GM12878 (cell line): ENCODE data around the gene SNRNP200. TPM values are rescaled to one million over a fixed set of nuclear protein-coding genes. Genes with fewer than 3 reads are reported as not detected.

Experiments used
- ATAC-seq: fragments of 200-7000 bp; cut with Tn5 transposase; 3 replicates; pipeline ENCODE4 v1.9.1; 2020; ENCODE audit warnings: mild to moderate bottlenecking, moderate library complexity
- BruUV-seq: library from RNA; stranded (reverse); fragments of 400-500 nt; replicated peaks from 2 replicates; lab custom pipeline; 2021; lab: Mats Ljungman, UMichigan
- CTCF ChIA-PET: fragments of 300-600 bp; sonication (Branson Sonifier 250); formaldehyde crosslinking; extraction: SDS; loops from one replicate; lab custom pipeline; 2021; ENCODE audit warnings: inconsistent platforms; lab: Yijun Ruan, JAX
- POLR2A ChIA-PET: fragments of 350-600 bp; formaldehyde crosslinking; extraction: SDS; loops from one replicate; lab custom pipeline; 2021; ENCODE audit warnings: inconsistent platforms; lab: Charles Lee
- RAD21 ChIA-PET: fragments of 300-600 bp; sonication (Branson Sonifier 250); formaldehyde crosslinking; loops from one replicate; lab custom pipeline; 2023; ENCODE audit warnings: antibody characterized with exemption; ENCODE audit not compliant: unreplicated experiment; lab: Charles Lee
- SMC1A ChIA-PET: fragments of 300-600 bp; sonication (Branson Sonifier 250); formaldehyde crosslinking; loops from one replicate; lab custom pipeline; 2023; ENCODE audit not compliant: unreplicated experiment, uncharacterized antibody; lab: Charles Lee
- DNase-seq: peaks from one replicate; pipeline ENCODE4 v3.0.0-alpha.2; 2011; ENCODE audit warnings: low read depth, low spot score
- FAIRE-seq: peaks from 3 replicates; lab custom pipeline; 2011; peaks lifted over from hg19 to GRCh38; lab: Jason Lieb, UNC
- H2AFZ ChIP-seq: 2 replicates; pipeline ENCODE4 v1.6.0; 2011; ENCODE audit warnings: low read depth, low read length, control low read depth; ENCODE audit not compliant: control insufficient read depth
- H3K27ac ChIP-seq: 2 replicates; pipeline ENCODE4 v1.5.1; 2011; ENCODE audit warnings: control low read depth; ENCODE audit not compliant: control insufficient read depth, insufficient read depth
- H3K27me3 ChIP-seq, 2 experiments: replicated peaks in 1 of 2; 2 replicates each; pipeline versions ENCODE4 v1.6.0 to v1.6.1; 2011; ENCODE audit warnings: low read length in 1 of 2; ENCODE audit not compliant: control insufficient read depth in 2 of 2, insufficient read depth in 2 of 2
- H3K36me3 ChIP-seq, 2 experiments: 2 replicates each; pipeline ENCODE4 v1.5.1; 2011; ENCODE audit warnings: low read length in 1 of 2; ENCODE audit not compliant: control insufficient read depth in 2 of 2, insufficient read depth in 2 of 2
- H3K4me1 ChIP-seq: 2 replicates; pipeline ENCODE4 v1.6.1; 2011; ENCODE audit warnings: mild to moderate bottlenecking, low read length, moderate library complexity, mixed read lengths; ENCODE audit not compliant: control insufficient read depth, insufficient read depth
- H3K4me2 ChIP-seq: 2 replicates; pipeline ENCODE4 v1.6.0; 2011; ENCODE audit warnings: control low read depth; ENCODE audit not compliant: control insufficient read depth, insufficient read depth
- H3K4me3 ChIP-seq: fragments of 200-600 bp; sonication (generic); 2 replicates; pipeline ENCODE4 v1.5.1; 2016
- H3K79me2 ChIP-seq: 2 replicates; pipeline ENCODE4 v1.6.0; 2011; ENCODE audit warnings: low read length; ENCODE audit not compliant: control insufficient read depth, insufficient read depth
- H3K9ac ChIP-seq: 2 replicates; pipeline ENCODE4 v1.8.0; 2011; ENCODE audit warnings: low read length, control low read depth, mixed read lengths; ENCODE audit not compliant: control insufficient read depth, insufficient read depth
- H3K9me3 ChIP-seq: replicated peaks from 3 replicates; pipeline ENCODE4 v1.5.1; 2011; ENCODE audit warnings: mild to moderate bottlenecking, low read length; ENCODE audit not compliant: control insufficient read depth, insufficient read depth
- H4K20me1 ChIP-seq: 2 replicates; pipeline ENCODE4 v1.6.0; 2011; ENCODE audit not compliant: control insufficient read depth, insufficient read depth
- CUX1 ChIP-seq: IDR thresholded peaks from 2 replicates; pipeline ENCODE4 v1.6.1; 2012; ENCODE audit warnings: improper control_type of control experiment, low read depth, low read length; ENCODE audit not compliant: insufficient replicate concordance
- IRF5 ChIP-seq: fragments of 450-650 bp; IDR thresholded peaks from 2 replicates; pipeline ENCODE4 v1.6.1; 2017; ENCODE audit warnings: borderline replicate concordance
- PML ChIP-seq: IDR thresholded peaks from 2 replicates; pipeline ENCODE4 v1.6.1; 2012; ENCODE audit warnings: low read length, inconsistent platforms
- RUNX3 ChIP-seq: IDR thresholded peaks from 2 replicates; pipeline ENCODE4 v1.6.1; 2012; ENCODE audit warnings: low read length, inconsistent platforms
- TCF3 ChIP-seq: IDR thresholded peaks from 2 replicates; pipeline ENCODE4 v1.6.1; 2012; ENCODE audit warnings: low read depth, mild to moderate bottlenecking, low read length, borderline replicate concordance; ENCODE audit not compliant: insufficient read depth
- YY1 ChIP-seq: IDR thresholded peaks from 2 replicates; pipeline ENCODE4 v1.6.1; 2011; ENCODE audit warnings: low read depth, mild to moderate bottlenecking, low read length
- WGBS: methylation state at CpG from one replicate; pipeline ENCODE4 v1.1.6; 2016; ENCODE audit warnings: low lambda C conversion rate; ENCODE audit not compliant: insufficient replicate concordance, insufficient coverage; ENCODE audit errors: missing lambda C conversion rate; 5-methylcytosine and 5-hydroxymethylcytosine counted together
- in situ Hi-C: fragments of 300-500 bp; cut with MboI; formaldehyde crosslinking; loops from 9 replicates; pipeline ENCODE4 v1.14.3; 2018; ENCODE audit warnings: mixed read lengths
- intact Hi-C: fragments of 100-400 bp; cut with micrococcal nuclease; formaldehyde crosslinking; loops from one replicate; pipeline ENCODE4 v1.14.2; 2022; ENCODE audit not compliant: unreplicated experiment
- polyA plus RNA-seq, 11 experiments: library from polyadenylated mRNA; depleted of rRNA in 4 of 11; unstranded in 6 of 11; stranded (reverse) in 5 of 11; fragments of >200 nt; fragmentation: Nextera tagmentation in 4 of 11; fragmentation: Illumina TruSeq in 1 of 11; extraction: Ambion mirVana in 4 of 11; extraction: Trizol in 1 of 11; gene quantifications; 1 replicate in 1 of 11; 2 replicates in 10 of 11; pipeline versions ENCODE4 v1.2.1 to v1.2.3, GENCODE V29; 2011 to 2016; ENCODE audit warnings: inconsistent platforms in 2 of 11, missing spikeins in 2 of 11, low read depth in 1 of 11
- total RNA-seq, 4 experiments: library from RNA; depleted of rRNA in 3 of 4; stranded (reverse); fragments of >200 nt in 3 of 4; fragmentation: Illumina TruSeq in 1 of 4; extraction: Trizol in 1 of 4; gene quantifications; 2 replicates each; pipeline versions ENCODE4 v1.2.1 to v1.2.3, GENCODE V29; 2013 to 2021
- TF ChIP-seq, protein P1 (sequence below), 3 experiments: IDR thresholded peaks in 2 of 3; conservative IDR thresholded peaks in 1 of 3; 2 replicates each; pipeline ENCODE4 v1.5.1; 2011; ENCODE audit warnings: low read depth in 3 of 3, low read length in 3 of 3, mild to moderate bottlenecking in 3 of 3, control low read depth in 2 of 3, moderate library complexity in 2 of 3, inconsistent platforms in 1 of 3, mixed read lengths in 1 of 3; ENCODE audit not compliant: control insufficient read depth in 2 of 3, insufficient read depth in 1 of 3; ENCODE audit errors: extremely low read depth in 1 of 3
- TF ChIP-seq, protein P2 (sequence below): fragments of 450-650 bp; IDR thresholded peaks from 2 replicates; pipeline ENCODE4 v1.6.1; 2017; ENCODE audit warnings: mild to moderate bottlenecking, low read depth, inconsistent platforms; ENCODE audit not compliant: poor library complexity, severe bottlenecking
- TF ChIP-seq, protein P3 (sequence below): IDR thresholded peaks from 2 replicates; pipeline ENCODE4 v1.6.1; 2011; ENCODE audit warnings: low read depth, mild to moderate bottlenecking, low read length, moderate library complexity, borderline replicate concordance; ENCODE audit errors: extremely low read depth

SNRNP200 gene
- total and polyA plus RNA-seq, 10 of the 15 experiments (the other 5 are each of a cell fraction or from before 2014, with no cell fraction given) = 59.2 to 176 (median 106) TPM

DNA sequence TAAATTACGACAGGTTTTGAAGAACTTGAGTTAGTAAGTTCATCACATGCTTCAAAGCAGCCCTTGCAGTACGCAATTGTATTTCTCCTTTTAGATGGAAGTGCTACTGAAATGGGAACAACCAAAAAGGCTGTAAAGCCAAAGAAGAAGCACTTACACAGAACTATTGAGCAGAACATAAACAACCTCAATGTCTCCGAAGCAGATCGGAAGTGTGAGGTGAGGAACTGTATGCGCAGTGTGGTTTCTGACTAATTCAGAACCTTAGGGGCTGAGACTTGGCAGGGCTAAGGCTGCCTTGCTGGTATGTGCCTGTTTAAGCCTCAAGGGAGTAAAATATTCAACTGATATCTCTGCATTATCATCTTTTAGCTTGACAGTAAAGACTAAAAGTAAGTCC is 38.7 kb upstream of the SNRNP200 start (continued):
- TF ChIP-seq CUX1 (peak; percentile 35), TCF3 (no peak), IRF5 (no peak)

DNA sequence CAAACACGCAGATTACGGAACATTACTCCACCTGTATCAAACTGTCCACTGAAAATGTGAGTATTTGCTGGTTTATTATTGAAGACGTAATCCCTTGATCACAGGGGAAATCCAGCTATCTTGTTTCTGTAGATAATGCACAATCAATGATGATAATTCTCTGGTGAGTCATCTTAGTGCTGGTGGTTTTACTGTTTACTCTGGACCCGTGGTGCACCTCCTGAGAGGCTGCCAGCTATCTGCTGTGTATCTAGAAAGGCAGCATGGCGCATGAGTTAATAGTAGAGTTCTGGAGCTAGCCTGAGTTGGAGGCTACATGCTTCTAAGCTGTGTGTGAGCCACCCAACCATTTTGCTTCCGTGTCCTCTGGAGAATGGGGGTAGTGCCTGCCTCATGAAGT is 36.7 kb upstream of the SNRNP200 start:
- ChIA-PET POLR2A (interaction anchor here (0.7 to 2.9 kb wide), 8 partner anchors 9 to 194 kb away, joined by 3 to 12 read pairs (median 4); partner anchors contain the start of gene SNRNP200), CTCF (interaction anchor here (0.7 to 2.3 kb wide), 2 partner anchors 22 to 109 kb away, joined by 3 to 7 read pairs; no protein-coding TSS in a partner anchor), SMC1A (interaction anchor here (0.8 to 16.6 kb wide), 4 partner anchors 15 to 167 kb away, joined by 3 to 231 read pairs (median 3); partner anchors contain the start of gene ITPRIPL1), RAD21 (interaction anchor here (0.7 to 1.6 kb wide), 5 partner anchors 17 to 37 kb away, joined by 3 to 8 read pairs (median 5); partner anchors contain the start of genes ITPRIPL1 and SNRNP200)
- WGBS = 22% methylated on average over 6 of the region's 6 CpGs
- H3K27ac ChIP-seq = peak overlapping the region; percentile 57
- peaks cover 62% of the 10 kb centered on the region for H3K4me1 ChIP-seq
- intact Hi-C loops (no loop called here), in situ Hi-C loops (no loop called here)
- no peak overlapping the region; the same call in 1 of the 2 replicates for H2AFZ ChIP-seq
- peaks cover 15 to 28% of the 10 kb centered on the region in 2 experiments for H3K36me3 ChIP-seq
- H3K4me3 ChIP-seq = peak overlapping the region; percentile 35; the same call in 1 of the 2 replicates
- no peak overlapping the region; the same call in 1 of the 2 replicates for H3K9ac ChIP-seq
- DNase-seq = no peak
- H3K79me2 ChIP-seq = peaks cover 58% of the 10 kb centered on the region
- ATAC-seq = peak; percentile 68
- no TSS peak for BruUV-seq
- peak overlapping the region; percentile 70 for H3K4me2 ChIP-seq
- no peaks in the 10 kb centered on the region for H3K27me3 ChIP-seq
- H3K9me3 ChIP-seq = no peaks in the 10 kb centered on the region; the same call in 2 of the 3 replicates
- peak; percentile 70 for FAIRE-seq
- no peaks in the 10 kb centered on the region for H4K20me1 ChIP-seq
- no peak for TF ChIP-seq PML
- TF ChIP-seq, protein P1, sequence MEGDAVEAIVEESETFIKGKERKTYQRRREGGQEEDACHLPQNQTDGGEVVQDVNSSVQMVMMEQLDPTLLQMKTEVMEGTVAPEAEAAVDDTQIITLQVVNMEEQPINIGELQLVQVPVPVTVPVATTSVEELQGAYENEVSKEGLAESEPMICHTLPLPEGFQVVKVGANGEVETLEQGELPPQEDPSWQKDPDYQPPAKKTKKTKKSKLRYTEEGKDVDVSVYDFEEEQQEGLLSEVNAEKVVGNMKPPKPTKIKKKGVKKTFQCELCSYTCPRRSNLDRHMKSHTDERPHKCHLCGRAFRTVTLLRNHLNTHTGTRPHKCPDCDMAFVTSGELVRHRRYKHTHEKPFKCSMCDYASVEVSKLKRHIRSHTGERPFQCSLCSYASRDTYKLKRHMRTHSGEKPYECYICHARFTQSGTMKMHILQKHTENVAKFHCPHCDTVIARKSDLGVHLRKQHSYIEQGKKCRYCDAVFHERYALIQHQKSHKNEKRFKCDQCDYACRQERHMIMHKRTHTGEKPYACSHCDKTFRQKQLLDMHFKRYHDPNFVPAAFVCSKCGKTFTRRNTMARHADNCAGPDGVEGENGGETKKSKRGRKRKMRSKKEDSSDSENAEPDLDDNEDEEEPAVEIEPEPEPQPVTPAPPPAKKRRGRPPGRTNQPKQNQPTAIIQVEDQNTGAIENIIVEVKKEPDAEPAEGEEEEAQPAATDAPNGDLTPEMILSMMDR (IDR thresholded peaks at IDR 0.05 in 2 of 3, conservative IDR thresholded peaks at IDR 0.05 in 1 of 3; ENCODE audit: control insufficient read depth in 2 of 3, extremely low read depth in 1 of 3, insufficient read depth in 1 of 3, low read depth in 3 of 3, low read length in 3 of 3) = no peak
- TF ChIP-seq, protein P2, sequence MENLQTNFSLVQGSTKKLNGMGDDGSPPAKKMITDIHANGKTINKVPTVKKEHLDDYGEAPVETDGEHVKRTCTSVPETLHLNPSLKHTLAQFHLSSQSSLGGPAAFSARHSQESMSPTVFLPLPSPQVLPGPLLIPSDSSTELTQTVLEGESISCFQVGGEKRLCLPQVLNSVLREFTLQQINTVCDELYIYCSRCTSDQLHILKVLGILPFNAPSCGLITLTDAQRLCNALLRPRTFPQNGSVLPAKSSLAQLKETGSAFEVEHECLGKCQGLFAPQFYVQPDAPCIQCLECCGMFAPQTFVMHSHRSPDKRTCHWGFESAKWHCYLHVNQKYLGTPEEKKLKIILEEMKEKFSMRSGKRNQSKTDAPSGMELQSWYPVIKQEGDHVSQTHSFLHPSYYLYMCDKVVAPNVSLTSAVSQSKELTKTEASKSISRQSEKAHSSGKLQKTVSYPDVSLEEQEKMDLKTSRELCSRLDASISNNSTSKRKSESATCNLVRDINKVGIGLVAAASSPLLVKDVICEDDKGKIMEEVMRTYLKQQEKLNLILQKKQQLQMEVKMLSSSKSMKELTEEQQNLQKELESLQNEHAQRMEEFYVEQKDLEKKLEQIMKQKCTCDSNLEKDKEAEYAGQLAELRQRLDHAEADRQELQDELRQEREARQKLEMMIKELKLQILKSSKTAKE = no peak
- TF ChIP-seq YY1 = 0 out of 2 replicates have a peak, but pooled peaks have one; percentile 11
- TF ChIP-seq, protein P3, sequence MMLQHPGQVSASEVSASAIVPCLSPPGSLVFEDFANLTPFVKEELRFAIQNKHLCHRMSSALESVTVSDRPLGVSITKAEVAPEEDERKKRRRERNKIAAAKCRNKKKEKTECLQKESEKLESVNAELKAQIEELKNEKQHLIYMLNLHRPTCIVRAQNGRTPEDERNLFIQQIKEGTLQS = no peak
- TF ChIP-seq RUNX3 = peak; percentile 76; the same call in 1 of the 2 replicates
